K562 (cell line): ENCODE data around the gene LTBP4. TPM values are rescaled to one million over a fixed set of nuclear protein-coding genes. Genes with fewer than 3 reads are reported as not detected.

ENCODE experiments used
- ERF ChIP-seq: fragments of 450-650 bp; formaldehyde crosslinking; IDR thresholded peaks from 2 replicates; pipeline ENCODE4 v1.4.0; 2020; ENCODE audit warnings: mild to moderate bottlenecking, mixed read lengths
- FIP1L1 ChIP-seq: fragments of 200-400 bp; formaldehyde crosslinking; IDR thresholded peaks from 2 replicates; pipeline ENCODE4 v1.6.1; 2018; ENCODE audit warnings: mild to moderate bottlenecking, low read depth, low read length; ENCODE audit not compliant: poor library complexity, severe bottlenecking
- KLF1 ChIP-seq: fragments of 450-650 bp; IDR thresholded peaks from 2 replicates; pipeline ENCODE4 v1.6.1; 2016; ENCODE audit warnings: missing genetic modification characterization, missing compliant biosample characterization
- NEUROD1 ChIP-seq: fragments of 150-350 bp; IDR thresholded peaks from 2 replicates; pipeline ENCODE4 v1.6.1; 2014; ENCODE audit warnings: borderline replicate concordance, low read length, low read depth; ENCODE audit not compliant: partially characterized antibody
- NR2C2 ChIP-seq, 2 experiments: fragments of 200-800 bp in 1 of 2; sonication (Bioruptor generic) in 1 of 2; sonication (generic) in 1 of 2; formaldehyde crosslinking in 1 of 2; IDR thresholded peaks; 2 replicates each; pipeline versions ENCODE4 v1.6.1 to v1.8.0; 2016 to 2022; ENCODE audit warnings: mild to moderate bottlenecking in 1 of 2, missing compliant biosample characterization in 1 of 2, missing genetic modification characterization in 1 of 2, missing genetic modification reagents in 1 of 2
- NRF1 ChIP-seq, 2 experiments: fragments of 450-650 bp; IDR thresholded peaks in 1 of 2; conservative IDR thresholded peaks in 1 of 2; 2 replicates each; pipeline ENCODE4 v1.6.1; 2014; ENCODE audit warnings: mild to moderate bottlenecking in 2 of 2
- SIN3A ChIP-seq, 2 experiments: fragments of 150-350 bp in 1 of 2; IDR thresholded peaks; 2 replicates each; pipeline ENCODE4 v1.6.1; 2011 to 2016; ENCODE audit warnings: borderline replicate concordance in 2 of 2, low read depth in 2 of 2, low read length in 2 of 2, mild to moderate bottlenecking in 2 of 2, moderate library complexity in 2 of 2; ENCODE audit not compliant: control insufficient read depth in 1 of 2
- SMARCA5 ChIP-seq: fragments of 450-650 bp; IDR thresholded peaks from 2 replicates; pipeline ENCODE4 v1.6.1; 2016
- SP1 ChIP-seq: sonication (generic); formaldehyde crosslinking; IDR thresholded peaks from 2 replicates; pipeline ENCODE4 v1.8.1; 2022; ENCODE audit warnings: mild to moderate bottlenecking, missing genetic modification reagents
- TFAP4 ChIP-seq: sonication (generic); formaldehyde crosslinking; IDR thresholded peaks from 2 replicates; pipeline ENCODE4 v1.8.0; 2022; ENCODE audit warnings: missing genetic modification reagents, mild to moderate bottlenecking, moderate library complexity, borderline replicate concordance
- TRIM25 ChIP-seq: fragments of 450-650 bp; IDR thresholded peaks from 2 replicates; pipeline ENCODE4 v1.7.0; 2016; ENCODE audit warnings: borderline replicate concordance
- TSHZ1 ChIP-seq: fragments of 250-450 bp; sonication (Bioruptor Pico); IDR thresholded peaks from 2 replicates; pipeline ENCODE4 v1.4.0; 2020; ENCODE audit warnings: mild to moderate bottlenecking, moderate library complexity
- YY1 ChIP-seq, 3 experiments: IDR thresholded peaks; 2 replicates each; pipeline ENCODE4 v1.6.1; 2011; ENCODE audit warnings: low read length in 2 of 3, mild to moderate bottlenecking in 2 of 3, moderate library complexity in 2 of 3, borderline replicate concordance in 1 of 3, control low read depth in 1 of 3, low read depth in 1 of 3; ENCODE audit not compliant: insufficient read depth in 3 of 3, insufficient replicate concordance in 2 of 3, control insufficient read depth in 1 of 3, insufficient read length in 1 of 3; ENCODE audit errors: extremely low read depth in 1 of 3
- ZBTB7A ChIP-seq: IDR thresholded peaks from 2 replicates; pipeline ENCODE4 v1.6.1; 2011; ENCODE audit warnings: low read depth, mild to moderate bottlenecking, low read length, moderate library complexity, borderline replicate concordance; ENCODE audit not compliant: control insufficient read depth
- ZEB2 ChIP-seq: fragments of 450-650 bp; IDR thresholded peaks from 2 replicates; pipeline ENCODE4 v1.6.1; 2016
- ZNF133 ChIP-seq: fragments of 250-450 bp; sonication (Bioruptor Pico); IDR thresholded peaks from 2 replicates; pipeline ENCODE4 v1.4.0; 2020; ENCODE audit warnings: mild to moderate bottlenecking
- polyA plus RNA-seq, 8 experiments: library from polyadenylated mRNA; depleted of rRNA in 4 of 8; stranded (reverse) in 5 of 8; unstranded in 3 of 8; fragments of >200 nt; fragmentation: Nextera tagmentation in 2 of 8; fragmentation: Illumina TruSeq in 1 of 8; extraction: Ambion mirVana in 2 of 8; extraction: Trizol in 1 of 8; gene quantifications; 2 replicates each; pipeline versions ENCODE4 v1.2.1 to v1.2.3, GENCODE V29; 2011 to 2014; ENCODE audit warnings: inconsistent platforms in 1 of 8, missing spikeins in 1 of 8
- total RNA-seq, 7 experiments: library from RNA; depleted of rRNA in 6 of 7; stranded (reverse); fragments of >200 nt in 6 of 7; fragmentation: Illumina TruSeq in 2 of 7; extraction: Trizol in 2 of 7; gene quantifications; 2 replicates each; pipeline versions ENCODE4 v1.2.1 to v1.2.3, GENCODE V29; 2011 to 2021; ENCODE audit warnings: low replicate concordance in 1 of 7
- TF ChIP-seq, protein P1 (sequence below): sonication (generic); formaldehyde crosslinking; IDR thresholded peaks from 2 replicates; pipeline ENCODE4 v1.8.0; 2022; ENCODE audit warnings: mild to moderate bottlenecking, missing genetic modification reagents

The LTBP4 gene
- total and polyA plus RNA-seq, 9 of the 15 experiments (the other 6 are each of a cell fraction or from before 2014, with no cell fraction given), result 0.35 to 160 (median 31.6) TPM

GRCh38 chr19:40623403-40624251, 22.5 kb downstream of the LTBP4 start (continued):
- TF ChIP-seq SIN3A (IDR thresholded peaks at IDR 0.05; ENCODE audit: borderline replicate concordance in 2 of 2, control insufficient read depth in 1 of 2, low read depth in 2 of 2, low read length in 2 of 2), result no peak
- peak in 1 of 3 experiments; percentile 29 for TF ChIP-seq YY1 (IDR thresholded peaks at IDR 0.05; ENCODE audit: borderline replicate concordance in 1 of 3, control insufficient read depth in 1 of 3, extremely low read depth in 1 of 3, insufficient read depth in 3 of 3, insufficient read length in 1 of 3, insufficient replicate concordance in 2 of 3, low read depth in 1 of 3, low read length in 2 of 3)
- TF ChIP-seq TRIM25, result no peak
- TF ChIP-seq NR2C2 (CRISPR knock-in tag; IDR thresholded peaks at IDR 0.05), result peak; percentile 21; the same call in 1 of the 2 replicates
- TF ChIP-seq NR2C2 (tag; IDR thresholded peaks at IDR 0.05), result no peak
- TF ChIP-seq NEUROD1, result peak; percentile 40
- no peak for TF ChIP-seq TSHZ1 (CRISPR knock-in tag)
- TF ChIP-seq, protein P1, sequence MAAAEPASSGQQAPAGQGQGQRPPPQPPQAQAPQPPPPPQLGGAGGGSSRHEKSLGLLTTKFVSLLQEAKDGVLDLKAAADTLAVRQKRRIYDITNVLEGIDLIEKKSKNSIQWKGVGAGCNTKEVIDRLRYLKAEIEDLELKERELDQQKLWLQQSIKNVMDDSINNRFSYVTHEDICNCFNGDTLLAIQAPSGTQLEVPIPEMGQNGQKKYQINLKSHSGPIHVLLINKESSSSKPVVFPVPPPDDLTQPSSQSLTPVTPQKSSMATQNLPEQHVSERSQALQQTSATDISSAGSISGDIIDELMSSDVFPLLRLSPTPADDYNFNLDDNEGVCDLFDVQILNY (CRISPR knock-in tag), result peak; percentile 42; the same call in 1 of the 2 replicates
- TF ChIP-seq FIP1L1, result no peak
- TF ChIP-seq ZNF133, result no peak
- peak; percentile 94 for TF ChIP-seq SP1 (CRISPR knock-in tag)
- peak; percentile 98 for TF ChIP-seq ZEB2
- TF ChIP-seq ERF (CRISPR knock-in tag), result 0 out of 2 replicates have a peak, but pooled peaks have one; percentile 19
- peak; percentile 87; the same call in 1 of the 2 replicates for TF ChIP-seq ZBTB7A
- TF ChIP-seq SMARCA5, result peak; percentile 46; the same call in 1 of the 2 replicates
- TF ChIP-seq TFAP4 (CRISPR knock-in tag), result peak; percentile 86
- peak; percentile 83 for TF ChIP-seq KLF1 (tag)
- peak; percentile 80 to 84 for TF ChIP-seq NRF1 (conservative IDR thresholded peaks at IDR 0.05 in 1 of 2, IDR thresholded peaks at IDR 0.05 in 1 of 2)
